Stimulated activated CD4-positive, alpha-beta T cell treated with anti-CD3 and anti-CD28 coated beads, Interleukin-4, amount 100 ng/mL, for 4 hours (primary cell): ENCODE data around the gene ETV4.
"Not testable (repeated sequence)": the region's sequence is repeated elsewhere in the genome, so short reads cannot be mapped to it uniquely, and the experiment has no call there.

Source experiments
- DNase-seq, 2 experiments: peaks; one replicate each; pipeline ENCODE4 v3.0.0-alpha.2; 2020

Gene ETV4

DNA sequence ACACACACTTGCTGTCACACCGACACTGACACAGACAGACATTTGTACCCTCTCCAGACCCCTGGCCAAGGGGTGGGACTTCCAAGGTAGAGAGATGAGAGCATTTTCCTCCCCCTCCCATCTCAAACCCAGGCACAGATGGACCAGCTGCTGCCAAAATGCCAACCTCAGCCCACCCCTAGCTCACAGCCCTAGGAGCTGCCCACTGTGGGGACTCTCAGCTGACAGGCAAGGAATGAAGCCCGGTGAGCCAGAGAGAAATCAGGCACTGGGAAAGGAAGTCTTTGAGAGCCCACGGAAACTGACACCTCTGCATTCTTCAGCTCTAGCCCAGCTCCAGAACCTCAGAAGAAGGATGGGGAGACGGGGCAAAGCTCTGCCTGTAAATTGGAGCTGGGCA is 2.8 kb downstream of the ETV4 start:
- DNase-seq, result no peak

DNA sequence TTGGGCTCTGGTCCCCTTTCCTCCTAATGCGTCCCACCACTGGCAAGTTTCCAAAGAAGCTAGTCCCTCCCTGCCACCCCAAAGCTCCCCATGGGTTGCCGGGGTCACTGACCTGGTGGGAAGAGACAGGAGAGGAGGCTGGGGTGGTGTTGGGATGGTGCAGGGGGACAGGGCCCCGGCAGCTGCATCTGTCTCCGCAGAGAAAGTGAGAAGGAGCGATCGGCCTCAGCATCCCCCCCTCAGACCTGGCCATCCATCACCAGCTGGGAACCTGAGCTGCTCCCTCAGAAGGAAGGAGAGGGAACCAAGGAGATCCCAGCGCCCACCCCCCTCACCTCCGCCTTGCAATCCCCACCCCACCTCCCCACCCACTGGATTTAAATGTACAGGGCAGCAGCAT is 3.3 kb downstream of the ETV4 start:
- DNase-seq, result no peak

DNA sequence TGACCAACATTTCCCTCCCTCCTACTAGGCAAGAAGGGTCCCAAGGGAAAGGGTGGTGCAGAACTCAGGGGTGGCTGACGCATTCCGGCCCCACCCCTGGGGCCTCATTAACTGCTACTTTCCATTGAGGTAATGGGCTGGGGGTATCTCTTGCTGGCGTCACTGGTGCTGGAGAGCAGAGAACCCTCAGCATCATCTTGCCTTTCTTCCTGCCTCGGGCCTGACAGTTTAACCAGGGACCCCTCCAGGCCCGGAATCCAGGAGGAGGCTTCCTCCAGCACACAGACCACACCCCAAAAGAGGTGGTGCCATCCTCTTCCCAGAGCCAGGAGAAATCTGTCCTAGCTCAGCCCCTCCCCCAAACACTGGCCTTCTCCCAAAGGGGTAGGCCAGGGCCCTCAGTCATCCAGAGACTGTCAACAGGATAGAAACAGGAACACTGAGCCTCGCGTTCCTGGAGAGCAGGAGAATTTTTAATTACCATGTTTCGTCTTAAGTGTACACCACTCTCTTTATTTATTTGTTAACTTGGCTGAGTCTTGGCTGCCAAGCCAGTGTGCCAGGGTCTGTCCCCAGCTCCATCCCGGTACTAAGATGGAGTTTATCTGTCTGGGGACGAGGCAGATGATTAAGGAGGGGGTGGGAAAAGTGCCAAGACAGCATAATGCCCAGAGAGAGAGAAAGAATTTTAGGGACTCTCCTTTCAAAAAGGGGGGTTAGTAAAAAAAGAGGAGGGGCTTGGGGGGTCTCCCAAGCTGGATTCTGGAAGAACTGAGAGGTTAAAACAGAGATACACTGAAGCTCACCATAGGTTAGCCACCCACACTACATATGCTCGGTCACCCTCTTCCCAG is 5.1 kb downstream of the ETV4 start:
- no peak for DNase-seq

DNA sequence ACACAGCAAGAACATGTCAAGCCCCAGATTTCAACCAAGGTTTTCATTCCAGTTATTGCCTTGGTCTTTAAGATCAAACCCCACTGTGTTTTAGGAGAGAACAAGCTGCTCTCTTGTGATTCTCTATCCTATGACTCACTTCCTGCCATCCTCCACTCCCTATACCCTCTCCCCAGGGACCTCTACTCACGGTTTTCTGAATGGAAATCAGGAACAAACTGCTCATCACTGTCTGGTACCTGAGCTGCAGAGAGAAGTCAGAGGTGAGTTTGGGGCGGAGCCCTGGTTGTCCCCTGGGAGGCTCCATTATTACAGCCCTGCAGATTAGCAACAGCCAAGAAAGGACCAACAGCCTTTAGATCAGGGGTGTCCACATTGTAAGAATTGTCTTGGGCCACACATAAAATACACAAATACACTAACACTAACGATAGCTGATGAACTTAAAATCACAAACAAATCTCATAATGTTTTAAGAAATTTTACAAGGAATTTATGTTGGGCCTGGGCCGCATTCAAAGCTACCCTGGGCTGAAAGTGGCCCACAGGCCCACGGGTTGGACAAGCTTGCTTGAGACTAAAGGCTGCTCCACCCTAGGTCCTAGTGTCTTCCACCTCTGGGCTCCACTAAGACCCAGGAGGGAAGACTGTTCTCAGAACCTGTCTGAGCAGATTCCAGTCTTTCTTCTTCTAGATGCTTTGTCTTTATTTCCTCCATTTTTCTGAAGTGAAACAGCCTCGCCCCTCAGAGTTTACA is 9.7 kb downstream of the ETV4 start:
- DNase-seq, result no peak

DNA sequence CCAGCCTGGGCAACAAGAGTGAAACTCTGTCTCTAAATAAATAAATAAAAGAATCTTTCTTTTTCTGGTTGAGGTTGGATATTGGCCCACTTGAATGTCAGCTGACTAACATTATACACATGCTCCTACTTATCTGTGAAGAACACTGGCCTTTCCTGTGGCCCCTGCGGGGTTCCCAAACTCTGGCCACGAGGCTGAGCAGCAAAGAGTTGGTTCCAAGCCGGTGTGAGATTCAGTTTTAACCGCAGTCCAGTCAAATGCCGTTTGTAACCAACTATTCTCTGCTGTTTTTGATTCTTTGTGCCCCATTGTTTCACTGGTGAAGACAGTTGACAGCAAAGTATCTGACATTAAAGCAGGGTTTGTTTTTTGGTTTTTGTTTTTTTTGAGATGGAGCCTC is 11.2 kb downstream of the ETV4 start:
- no peak for DNase-seq

DNA sequence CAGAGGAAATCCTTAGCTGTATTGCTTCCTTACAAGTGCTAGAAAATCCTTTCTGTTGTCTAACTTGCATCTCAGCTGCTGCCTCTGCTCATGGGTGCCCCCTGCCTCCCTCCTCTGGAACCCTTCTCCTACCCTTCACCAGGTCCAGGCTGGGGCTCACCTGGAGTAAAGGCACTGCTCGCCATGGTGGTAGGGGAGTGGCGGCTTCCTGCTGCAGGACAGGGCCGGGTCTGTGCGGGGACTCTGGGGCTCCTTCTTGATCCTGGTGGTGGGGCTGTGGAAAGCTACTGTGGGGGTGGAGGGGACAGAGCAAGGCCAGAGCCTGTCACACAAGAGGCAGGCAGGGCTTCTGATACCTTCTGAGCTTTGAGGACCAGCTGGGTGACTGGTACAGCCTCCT is 12.4 kb downstream of the ETV4 start:
- DNase-seq, result no peak

DNA sequence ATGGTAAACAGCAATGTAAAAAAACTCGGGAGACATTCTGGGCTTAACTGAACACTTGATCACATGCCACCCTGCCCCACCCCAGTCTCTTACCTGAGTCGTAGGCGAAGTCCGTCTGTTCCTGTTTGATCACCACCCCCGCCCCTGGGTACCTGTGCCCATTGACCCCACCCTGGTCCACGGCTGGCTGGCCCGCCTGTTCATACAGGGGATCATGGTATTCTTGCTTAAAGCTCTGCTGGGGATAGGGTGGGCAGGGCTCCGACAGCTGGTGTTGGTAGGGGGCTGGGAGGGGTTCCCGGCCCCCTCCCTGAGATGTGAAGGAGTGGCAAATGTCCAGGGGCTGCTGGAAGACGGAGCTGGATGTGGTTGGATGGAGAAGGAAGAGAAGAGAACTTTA is 13.6 kb downstream of the ETV4 start:
- DNase-seq, result no peak

DNA sequence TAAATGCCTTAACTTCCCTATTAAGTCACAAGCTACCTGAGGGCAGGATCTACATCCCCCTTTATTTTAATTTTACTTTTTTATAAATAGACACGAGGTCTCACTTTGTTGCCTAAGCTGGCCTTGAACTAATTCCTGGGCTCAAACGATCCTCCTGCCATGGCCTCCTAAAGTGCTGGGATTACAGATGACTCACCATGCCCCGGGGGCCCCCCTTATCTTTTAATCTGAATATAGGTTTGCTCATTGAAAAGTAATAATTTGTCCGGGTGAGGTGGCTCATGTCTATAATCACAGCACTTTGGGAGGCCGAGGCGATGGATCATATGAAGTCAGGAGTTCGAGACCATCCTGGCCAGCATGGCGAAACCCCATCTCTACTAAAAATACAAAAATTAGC is 14.2 kb downstream of the ETV4 start:
- DNase-seq, result no peak

DNA sequence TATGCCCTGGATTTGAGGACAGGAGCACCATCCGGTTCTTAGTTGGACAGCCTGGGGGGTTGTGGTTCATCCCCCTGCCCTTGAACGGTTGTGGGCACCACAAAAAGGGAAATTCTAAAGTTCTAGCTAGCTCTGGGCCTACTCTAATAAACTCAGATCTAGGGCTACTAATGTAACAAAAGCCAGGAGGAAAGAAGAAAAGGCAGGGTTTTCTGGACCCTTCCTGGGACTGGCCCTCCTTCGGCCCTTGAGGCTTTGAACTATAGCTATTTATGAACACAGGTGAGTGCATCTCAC is 15.1 kb downstream of the ETV4 start:
- DNase-seq, result no peak

DNA sequence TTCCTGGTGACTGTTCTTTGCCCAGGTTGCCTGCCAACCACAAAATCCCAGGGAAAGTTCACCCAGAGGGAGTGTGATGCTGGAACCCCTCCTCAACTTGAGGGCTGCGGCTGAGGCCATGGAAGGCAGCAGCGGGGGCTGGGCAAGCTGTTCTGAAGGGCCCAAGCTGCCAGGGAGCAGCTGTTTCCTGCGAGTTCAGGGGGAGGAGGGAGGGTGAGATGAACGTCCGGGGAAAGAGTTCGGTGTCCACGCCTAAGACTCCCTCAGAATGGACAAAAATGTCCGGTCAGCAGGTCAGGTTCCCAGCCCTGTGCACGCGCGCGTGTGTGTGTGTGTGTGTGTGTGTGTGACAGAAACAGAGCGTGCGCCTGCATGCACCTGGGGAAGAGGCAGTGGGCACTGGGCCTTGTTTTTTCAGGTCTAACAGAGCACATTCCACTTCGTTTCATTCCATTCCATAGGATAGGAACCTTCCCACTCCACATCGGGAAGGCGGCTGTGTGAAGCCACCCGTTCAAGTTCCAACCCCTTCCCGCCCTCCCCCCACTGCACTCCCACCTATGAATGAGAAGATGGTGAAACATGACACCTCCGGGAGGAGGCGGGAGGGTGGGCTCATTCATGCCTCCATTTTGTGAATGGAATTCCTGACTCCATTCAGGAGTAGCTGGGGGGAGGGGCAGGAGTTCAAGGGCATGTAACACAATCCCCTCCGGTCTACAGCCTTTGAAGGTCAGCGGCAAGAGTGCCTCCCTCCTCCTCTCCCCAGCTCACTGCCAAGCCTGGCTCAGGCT is 15.7 kb downstream of the ETV4 start:
- no peak for DNase-seq

DNA sequence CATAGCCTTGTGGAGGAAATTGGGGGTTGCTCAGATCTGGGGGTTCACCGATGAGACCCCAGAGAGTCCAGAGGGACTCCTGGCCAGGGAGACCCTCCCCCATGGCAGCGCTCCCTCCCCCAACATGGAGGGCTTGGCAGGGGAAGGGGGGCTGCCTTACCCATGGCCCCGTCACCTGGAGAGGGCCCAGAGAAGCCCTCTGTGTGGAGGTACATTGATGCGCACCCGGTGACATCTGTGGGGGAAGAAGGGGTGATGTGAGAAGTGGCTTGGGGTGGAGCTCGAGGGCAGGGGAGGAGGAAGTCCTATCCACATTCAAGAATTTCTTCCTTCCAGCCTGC is 16.2 kb downstream of the ETV4 start:
- DNase-seq, result no peak

DNA sequence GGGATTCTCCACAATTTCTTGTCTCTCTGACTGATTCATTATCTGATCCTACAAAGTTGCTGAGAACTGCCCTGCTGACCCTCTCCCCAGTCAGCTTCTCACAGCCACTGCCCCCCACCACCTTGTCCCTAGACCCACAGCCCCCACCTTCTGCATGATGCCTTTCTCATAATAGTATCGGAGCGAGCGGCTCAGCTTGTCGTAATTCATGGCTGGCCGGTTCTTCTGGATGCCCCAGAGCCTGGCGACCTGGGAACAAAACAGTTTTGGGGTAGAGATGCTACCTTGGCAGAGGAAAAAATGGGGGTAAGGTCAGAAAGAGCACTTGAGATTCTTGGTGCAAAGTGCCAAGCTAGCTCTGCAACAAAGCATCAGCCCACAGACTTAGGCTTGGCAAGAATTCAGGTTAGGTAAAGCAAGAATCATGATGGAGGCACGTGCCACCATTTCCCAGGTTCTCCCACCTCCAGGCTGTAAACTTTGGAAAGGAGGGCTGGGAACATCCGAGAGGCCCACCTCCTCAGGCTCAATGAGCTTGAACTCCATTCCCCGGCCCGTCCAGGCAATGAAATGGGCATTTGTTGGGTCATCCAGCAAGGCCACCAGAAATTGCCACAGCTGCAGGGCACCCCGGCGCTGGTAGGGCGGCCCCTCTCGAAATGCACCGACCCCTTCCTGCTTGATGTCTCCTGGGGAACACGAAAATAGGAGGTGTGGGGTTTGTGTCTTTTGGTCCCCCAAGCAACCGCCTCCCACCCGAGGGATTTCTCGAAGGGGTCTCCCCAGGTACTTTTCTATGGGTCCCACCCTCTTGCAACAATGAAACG is 16.9 kb downstream of the ETV4 start:
- no peak for DNase-seq

DNA sequence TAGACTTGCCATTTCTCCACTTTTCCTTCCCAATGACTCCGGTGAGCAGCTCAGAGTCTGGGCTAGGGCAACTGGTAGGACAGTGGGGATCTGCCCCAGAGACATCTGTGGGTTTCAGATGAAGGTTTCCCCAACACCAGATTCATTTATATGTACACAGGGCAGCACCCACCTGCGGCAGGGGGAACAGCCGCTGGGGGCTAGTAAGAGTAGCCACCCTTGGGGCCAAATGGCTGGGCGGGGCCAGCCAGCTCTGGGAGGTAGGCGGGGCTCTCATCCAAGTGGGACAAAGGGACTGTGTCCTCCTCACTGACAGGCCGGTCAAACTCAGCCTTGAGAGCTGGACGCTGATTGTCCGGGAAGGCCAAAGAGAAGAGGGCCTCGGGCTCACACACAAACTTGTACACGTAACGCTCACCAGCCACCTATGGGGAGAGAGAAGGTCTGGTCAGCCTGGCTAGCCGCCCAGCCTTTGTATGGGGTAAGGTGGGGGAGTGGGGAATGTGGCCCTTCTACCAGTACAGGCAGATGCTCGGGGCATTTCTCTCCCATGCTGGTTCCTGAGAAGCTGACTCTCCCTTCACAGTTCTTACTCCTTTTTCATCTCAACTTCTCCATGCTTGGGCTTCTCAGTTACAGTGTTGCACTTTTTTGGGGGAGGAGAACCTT is 17.7 kb downstream of the ETV4 start:
- no peak for DNase-seq

DNA sequence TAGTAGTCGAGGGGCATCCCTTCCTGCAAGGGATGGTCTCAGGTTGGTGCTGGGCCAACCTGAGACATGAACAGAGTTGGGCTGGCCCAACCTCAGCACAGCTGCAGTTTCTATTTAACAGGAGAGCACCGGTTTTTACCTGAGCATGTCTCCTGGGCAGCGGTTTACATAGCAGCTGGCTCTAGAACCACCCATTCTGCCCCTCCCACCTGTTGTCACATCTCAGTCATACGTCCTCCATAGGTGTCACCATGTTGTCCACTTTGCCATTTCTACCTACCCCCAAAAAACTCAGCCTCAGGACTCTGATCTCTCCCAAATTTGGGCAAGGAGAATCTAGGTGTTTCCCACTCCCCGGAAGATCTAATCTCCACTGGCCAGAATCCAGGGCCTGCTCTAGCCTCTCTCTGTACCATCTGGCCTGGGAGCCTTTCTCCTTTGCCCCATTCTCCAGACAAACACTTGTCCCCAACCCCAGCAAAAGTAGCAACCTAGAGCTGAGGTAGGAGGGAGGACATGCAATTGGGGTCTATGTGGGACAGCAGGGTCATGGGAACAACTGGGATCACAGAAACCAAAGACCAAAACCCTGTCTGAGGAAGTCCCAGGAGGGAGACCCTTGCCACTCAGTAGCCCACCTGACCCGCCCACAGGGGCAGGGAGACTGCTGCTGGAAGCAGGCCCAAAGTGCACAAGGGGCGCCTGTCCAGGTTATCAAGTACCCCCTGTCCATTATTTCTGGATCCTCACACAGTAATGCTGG is 19.1 kb downstream of the ETV4 start:
- no peak for DNase-seq

DNA sequence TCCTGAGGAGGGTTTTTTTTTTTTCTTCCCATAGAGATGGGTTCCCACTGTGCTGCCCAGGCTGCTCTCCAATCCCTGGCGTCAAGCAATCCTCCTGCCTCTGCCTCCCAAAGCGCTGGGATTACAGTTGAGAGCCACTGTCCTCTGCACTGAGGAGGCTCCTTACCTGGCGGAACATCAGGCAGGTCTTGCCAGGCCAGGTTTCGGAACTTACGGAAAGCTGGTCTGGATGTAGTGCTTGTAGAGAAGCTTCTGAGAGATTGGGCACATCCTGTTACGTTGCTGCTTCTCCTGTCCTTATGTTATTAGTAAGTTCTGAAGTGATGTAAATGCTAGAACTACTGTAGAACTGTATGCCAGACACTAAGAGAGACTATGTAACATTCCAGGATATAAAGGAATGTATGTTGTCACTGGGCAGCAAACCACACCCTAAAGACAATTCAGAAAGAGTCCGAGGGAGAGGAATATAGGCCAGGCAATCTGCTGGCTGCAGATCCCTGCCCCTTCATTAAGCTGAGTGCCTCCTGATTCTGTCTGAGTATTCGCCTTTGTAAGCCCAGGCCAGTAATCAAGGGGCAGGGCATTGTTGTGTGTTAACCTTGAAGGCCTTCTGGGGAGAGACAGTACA is 21.1 kb downstream of the ETV4 start:
- DNase-seq, result no peak

DNA sequence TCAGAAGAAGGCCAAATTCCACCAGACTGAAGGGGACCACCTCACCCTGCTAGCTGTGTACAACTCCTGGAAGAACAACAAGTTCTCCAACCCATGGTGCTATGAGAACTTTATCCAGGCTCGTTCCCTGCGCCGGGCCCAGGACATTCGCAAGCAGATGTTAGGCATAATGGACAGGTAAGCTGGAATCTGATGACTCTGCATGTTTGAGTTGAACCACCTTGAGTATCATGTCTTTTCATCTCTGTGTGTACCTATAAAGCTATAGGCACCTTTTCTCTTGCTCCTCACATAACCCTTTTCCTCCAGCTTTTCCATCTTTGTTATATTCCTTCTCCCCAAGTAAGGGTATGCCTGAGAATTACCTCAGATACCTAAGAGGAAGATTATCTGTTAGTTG is 24.8 kb downstream of the ETV4 start:
- DNase-seq, result no peak

DNA sequence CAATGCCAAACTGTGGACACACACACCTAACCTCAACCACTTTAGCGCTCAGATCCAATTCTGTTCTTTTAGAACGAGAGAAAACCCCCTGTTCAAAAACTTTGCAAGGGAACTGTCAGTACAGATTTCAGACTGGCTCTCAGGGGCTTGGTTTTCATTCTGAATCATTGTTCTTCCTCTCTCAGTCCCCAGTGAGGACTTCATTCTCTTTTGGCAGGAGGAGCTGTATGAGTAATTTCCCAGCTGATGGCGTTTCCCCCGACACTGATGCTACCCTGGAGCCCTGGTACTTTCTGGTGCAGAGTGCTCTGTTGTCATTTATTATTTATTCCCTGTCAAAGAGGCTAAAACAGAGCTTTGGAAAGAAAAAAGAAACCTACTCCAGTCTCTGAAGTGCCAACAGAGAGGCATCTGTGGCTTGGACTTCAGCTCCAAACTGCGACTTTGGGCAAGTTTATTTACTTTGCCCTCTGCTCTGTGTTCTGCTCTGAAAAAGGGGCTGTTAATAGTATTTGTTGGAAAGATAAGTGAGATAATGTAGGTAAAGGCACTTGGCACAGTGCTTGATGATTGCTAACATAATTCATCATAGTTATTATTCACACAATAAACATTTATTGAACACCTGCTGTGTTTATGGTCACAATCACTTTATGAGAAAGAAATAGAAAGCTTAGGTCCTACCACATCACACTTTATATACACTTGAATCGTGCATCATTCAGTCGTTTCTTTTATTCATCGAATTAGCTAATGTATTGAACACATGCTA is 28.3 kb downstream of the ETV4 start:
- no peak for DNase-seq

DNA sequence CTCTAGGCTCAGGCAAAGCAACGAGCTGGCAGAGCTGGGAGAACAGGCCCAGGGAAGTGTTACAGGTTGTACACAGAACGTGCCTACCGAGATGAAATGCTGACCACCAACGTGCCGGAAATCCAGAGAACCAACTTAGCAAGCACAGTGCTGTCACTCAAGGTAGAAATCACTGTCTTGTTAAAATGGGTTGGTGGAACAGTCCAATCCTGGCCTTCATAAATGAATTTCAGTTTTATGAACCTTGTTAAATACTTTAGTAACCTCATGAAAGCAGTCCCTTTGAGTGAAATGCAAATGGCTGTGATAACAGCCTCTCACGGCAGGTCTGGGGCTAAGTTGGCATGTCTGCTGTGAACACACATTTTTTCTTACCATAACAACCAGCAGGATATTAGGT is 29.0 kb downstream of the ETV4 start:
- no peak for DNase-seq

DNA sequence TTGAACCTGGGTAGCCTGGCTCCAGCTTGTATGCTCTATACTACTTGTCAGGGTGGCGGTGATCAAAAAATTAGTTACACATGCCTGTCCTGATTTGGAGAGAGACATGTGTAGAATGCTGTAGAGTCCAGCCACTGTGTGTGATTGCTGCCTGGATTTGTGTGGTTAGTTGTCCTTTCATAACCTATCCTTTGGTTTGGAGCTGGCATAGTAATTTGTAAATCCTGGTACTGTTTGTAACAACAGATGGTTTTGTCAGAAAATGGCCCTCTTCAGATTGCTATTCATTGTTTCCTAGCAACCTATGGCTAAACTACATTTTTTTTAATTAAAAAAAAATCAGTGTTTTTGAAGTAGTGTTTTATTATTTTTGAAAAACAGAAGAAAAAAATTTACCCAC is 30.5 kb downstream of the ETV4 start:
- DNase-seq, result no peak

DNA sequence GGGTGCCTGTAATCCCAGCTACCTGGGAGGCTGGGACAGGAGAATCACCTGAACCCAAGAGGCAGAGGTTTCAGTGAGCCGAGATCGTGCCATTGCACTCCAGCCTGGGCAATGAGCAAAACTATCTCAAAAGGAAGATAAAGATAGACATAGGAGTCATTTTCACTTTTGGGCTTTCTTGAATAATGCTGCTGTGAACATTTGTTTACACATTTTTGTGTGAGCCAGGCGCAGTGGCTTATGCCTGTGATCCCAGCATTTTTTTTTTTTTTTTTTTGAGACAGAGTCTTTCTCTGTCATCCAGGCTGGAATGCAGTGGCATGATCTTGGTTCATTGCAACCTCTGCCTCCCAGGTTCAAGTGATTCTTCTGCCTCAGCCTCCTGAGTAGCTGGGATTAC is 34.9 kb downstream of the ETV4 start:
- DNase-seq, result not testable (repeated sequence)
